Spinal cord (tissue), 10 donors: ENCODE measurements around the gene ZNF92. TPM values are rescaled to one million over a fixed set of nuclear protein-coding genes. Genes with fewer than 3 reads are reported as not detected.
"Not testable (repeated sequence)": the region's sequence is repeated elsewhere in the genome, so short reads cannot be mapped to it uniquely, and the experiment has no call there.

Experiments
- DNase-seq, 6 donors: peaks; one replicate each; pipeline versions ENCODE4 v3.0.0 to v3.0.0-alpha.2; 2013 to 2015; ENCODE audit warnings: low spot score in 6 of 6, low read depth in 4 of 6
- H3K27ac ChIP-seq: one replicate; pipeline ENCODE4 v1.5.1; 2013; ENCODE audit warnings: low read depth, low read length, control low read depth
- H3K27me3 ChIP-seq: one replicate; pipeline ENCODE4 v1.6.1; 2013; ENCODE audit warnings: low read length; ENCODE audit not compliant: control insufficient read depth, insufficient read depth
- H3K36me3 ChIP-seq: one replicate; pipeline ENCODE4 v1.6.1; 2013; ENCODE audit warnings: low read length; ENCODE audit not compliant: control insufficient read depth, insufficient read depth
- H3K4me1 ChIP-seq: one replicate; pipeline ENCODE4 v1.6.1; 2013; ENCODE audit warnings: low read length; ENCODE audit not compliant: control insufficient read depth, insufficient read depth
- H3K4me3 ChIP-seq: one replicate; pipeline ENCODE4 v1.5.1; 2013; ENCODE audit warnings: low read depth, low read length, control low read depth
- H3K9me3 ChIP-seq: one replicate; pipeline ENCODE4 v1.6.1; 2013; ENCODE audit warnings: low read length; ENCODE audit not compliant: control insufficient read depth, insufficient read depth
- WGBS: methylation state at CpG from one replicate; pipeline ENCODE4 v1.1.5; 2013; ENCODE audit warnings: missing lambda C conversion rate; ENCODE audit not compliant: insufficient coverage; 5-methylcytosine and 5-hydroxymethylcytosine counted together
- polyA plus RNA-seq, 2 donors: library from polyadenylated mRNA; unstranded; fragments of 120-200 nt; gene quantifications; one replicate each; pipeline ENCODE4 v1.2.1, GENCODE V29; 2013; ENCODE audit not compliant: insufficient read length in 2 of 2
- total RNA-seq, 2 donors: library from RNA; depleted of rRNA in 1 of 2; stranded (reverse); fragments of 120-200 nt in 1 of 2; fragments of >200 nt in 1 of 2; gene quantifications; one replicate each; pipeline versions ENCODE4 v1.2.3 to v1.2.4, GENCODE V29; 2013 to 2014
- donor health status: healthy.

The ZNF92 gene
- total and polyA plus RNA-seq, 4 donors, result 15.2 to 30.8 (median 23.7) TPM

DNA sequence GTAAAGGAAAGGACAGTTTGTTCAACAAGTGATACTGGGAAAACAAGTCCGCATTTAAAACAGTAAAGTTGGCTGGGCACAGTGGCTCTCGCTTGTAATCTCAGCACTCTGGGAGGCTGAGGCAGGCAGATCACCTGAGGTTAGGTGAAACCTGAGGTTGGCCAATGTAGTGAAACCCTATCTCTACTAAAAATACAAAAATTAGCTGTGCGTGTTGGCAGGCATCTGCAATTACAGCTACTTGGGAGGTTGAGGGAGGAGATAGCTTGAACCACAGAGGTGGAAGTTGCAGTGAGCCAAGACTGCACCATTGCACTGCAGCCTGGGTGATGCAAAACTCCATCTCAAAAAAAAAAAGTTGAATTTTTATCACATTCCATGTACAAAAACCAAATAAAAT is 35.7 kb downstream of the ZNF92 start:
- no peak for DNase-seq
- H3K36me3 ChIP-seq, result no peaks in the 10 kb centered on the region
- 80% methylated on average over 2 of the region's 3 CpGs for WGBS

GRCh38 chr7:65411249-65411648 is 37.6 kb downstream of the ZNF92 start:
- H3K9me3 ChIP-seq, result no peaks in the 10 kb centered on the region
- no peaks in the 10 kb centered on the region for H3K27me3 ChIP-seq
- H3K4me1 ChIP-seq, result no peaks in the 10 kb centered on the region
- no peak for DNase-seq
- no peak overlapping the region for H3K4me3 ChIP-seq
- no peaks in the 10 kb centered on the region for H3K36me3 ChIP-seq
- H3K27ac ChIP-seq, result no peak overlapping the region

More for the DNA sequence above, 35.7 kb downstream of the ZNF92 start:
- Histone ChIP-seq H3K27ac (no peak overlapping the region), H3K9me3 (peaks cover 5% of the 10 kb centered on the region), H3K27me3 (no peaks in the 10 kb centered on the region), H3K4me3 (no peak overlapping the region), H3K4me1 (no peaks in the 10 kb centered on the region)

GRCh38 chr7:65422670-65423069 is 49.0 kb downstream of the ZNF92 start:
- DNase-seq, result no peak
- no peak overlapping the region for H3K4me3 ChIP-seq
- no peaks in the 10 kb centered on the region for H3K36me3 ChIP-seq
- no peaks in the 10 kb centered on the region for H3K27me3 ChIP-seq
- H3K4me1 ChIP-seq, result no peaks in the 10 kb centered on the region
- no peak overlapping the region for H3K27ac ChIP-seq
- H3K9me3 ChIP-seq, result no peaks in the 10 kb centered on the region

DNA sequence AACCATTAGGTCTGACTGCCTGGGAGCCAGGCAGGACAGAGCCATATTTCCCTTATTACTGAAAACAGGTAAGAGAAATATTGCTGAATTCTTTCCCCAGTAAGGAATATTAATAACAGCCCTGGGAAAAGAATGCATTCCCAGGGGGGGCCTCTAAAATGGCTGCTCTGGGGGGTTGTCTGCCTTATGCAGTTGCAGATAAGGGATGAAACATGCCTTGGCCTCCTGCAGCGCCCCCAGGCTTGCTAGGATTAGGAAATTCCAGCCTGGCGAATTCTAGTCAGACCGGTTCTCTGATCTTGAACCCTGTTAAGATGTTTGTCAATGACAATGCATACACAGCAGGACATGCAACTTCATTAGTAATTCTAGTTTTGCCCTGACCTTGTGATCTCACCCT is 49.6 kb downstream of the ZNF92 start:
- not testable (repeated sequence) for H3K27me3 ChIP-seq, H3K4me3 ChIP-seq, H3K27ac ChIP-seq, DNase-seq, H3K4me1 ChIP-seq, H3K9me3 ChIP-seq, H3K36me3 ChIP-seq
- 83% methylated on average over 3 of the region's 3 CpGs for WGBS

GRCh38 chr7:65429642-65430343 is 56.1 kb downstream of the ZNF92 start:
- WGBS, result 80% methylated on average over 26 of the region's 26 CpGs

DNA sequence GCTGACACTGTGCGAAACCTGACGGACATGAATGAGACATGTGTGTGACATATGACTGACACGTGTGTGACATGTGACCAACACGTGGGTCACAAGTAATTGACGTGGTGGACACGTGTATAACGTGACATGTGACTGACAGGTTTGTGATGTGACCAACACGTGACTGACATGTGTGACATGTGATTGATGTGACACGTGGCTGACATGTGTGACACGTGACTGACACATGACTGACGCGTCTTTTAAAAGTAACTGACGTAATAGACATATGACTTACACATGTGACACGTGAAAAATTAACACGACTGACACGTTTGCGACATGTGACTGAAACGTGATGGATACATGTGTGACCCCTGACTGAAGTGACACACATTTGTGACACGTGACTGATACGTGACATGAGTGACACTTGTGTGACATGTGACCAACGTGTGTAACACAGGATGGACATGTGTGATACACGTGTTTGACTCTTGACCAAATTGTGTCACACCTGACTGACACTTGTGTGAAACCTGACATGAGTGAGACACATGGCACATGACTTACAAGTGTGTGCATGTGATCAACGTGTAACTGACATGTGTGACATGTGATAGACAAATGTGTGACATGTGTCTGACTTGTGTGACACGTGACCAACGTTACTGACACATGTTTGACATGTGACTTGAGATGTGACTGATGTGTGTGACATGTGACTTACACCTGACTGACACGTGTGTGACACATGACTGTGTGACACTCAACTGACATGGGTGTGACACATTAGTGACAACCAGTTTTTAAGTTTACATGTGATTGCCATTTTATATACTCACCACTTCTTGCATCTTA is 56.9 kb downstream of the ZNF92 start:
- no peak for DNase-seq
- Histone ChIP-seq H3K4me3 (no peak overlapping the region), H3K36me3 (no peaks in the 10 kb centered on the region), H3K4me1 (no peaks in the 10 kb centered on the region), H3K27me3 (no peaks in the 10 kb centered on the region), H3K9me3 (no peaks in the 10 kb centered on the region), H3K27ac (no peak overlapping the region)
- whole genome bisulfite sequencing, result 81% methylated on average over 26 of the region's 26 CpGs

More at GRCh38 chr7:65429642-65430343, 56.1 kb downstream of the ZNF92 start:
- Histone ChIP-seq H3K27ac (no peak overlapping the region), H3K9me3 (no peaks in the 10 kb centered on the region), H3K36me3 (no peaks in the 10 kb centered on the region), H3K4me3 (no peak overlapping the region), H3K4me1 (no peaks in the 10 kb centered on the region), H3K27me3 (no peaks in the 10 kb centered on the region)
- no peak for DNase-seq

GRCh38 chr7:65434307-65434706 is 60.7 kb downstream of the ZNF92 start:
- Histone ChIP-seq H3K4me3 (no peak overlapping the region), H3K9me3 (no peaks in the 10 kb centered on the region), H3K27me3 (no peaks in the 10 kb centered on the region), H3K4me1 (no peaks in the 10 kb centered on the region), H3K27ac (no peak overlapping the region), H3K36me3 (no peaks in the 10 kb centered on the region)
- DNase-seq, result no peak
- WGBS, result 86% methylated on average over 3 of the region's 3 CpGs

GRCh38 chr7:65436163-65436562 is 62.5 kb downstream of the ZNF92 start:
- no peaks in the 10 kb centered on the region for H3K27me3 ChIP-seq
- no peaks in the 10 kb centered on the region for H3K36me3 ChIP-seq
- H3K27ac ChIP-seq, result no peak overlapping the region
- no peak for DNase-seq
- no peak overlapping the region for H3K4me3 ChIP-seq
- no peaks in the 10 kb centered on the region for H3K9me3 ChIP-seq
- H3K4me1 ChIP-seq, result no peaks in the 10 kb centered on the region

- Histone ChIP-seq H3K27me3 (no peaks in the 10 kb centered on the region), H3K4me3 (no peak overlapping the region), H3K36me3 (no peaks in the 10 kb centered on the region), H3K27ac (no peak overlapping the region), H3K9me3 (no peaks in the 10 kb centered on the region), H3K4me1 (no peaks in the 10 kb centered on the region)
- DNase-seq, result no peak
- 62% methylated on average over 2 of the region's 2 CpGs for WGBS
Measured at GRCh38 chr7:65438598-65438997, 64.9 kb downstream of the ZNF92 start.

GRCh38 chr7:65441010-65441409 is 67.4 kb downstream of the ZNF92 start:
- H3K4me1 ChIP-seq, result no peaks in the 10 kb centered on the region
- no peak for DNase-seq
- no peaks in the 10 kb centered on the region for H3K27me3 ChIP-seq
- peaks cover 1% of the 10 kb centered on the region for H3K9me3 ChIP-seq
- H3K27ac ChIP-seq, result no peak overlapping the region
- H3K4me3 ChIP-seq, result no peak overlapping the region
- no peaks in the 10 kb centered on the region for H3K36me3 ChIP-seq
